H54 (cell line): ENCODE measurements around the gene EFCAB9.
A peak's percentile ranks its signal among the peaks of the same experiment; 100 is the strongest.
"Not testable (repeated sequence)": the region's sequence is repeated elsewhere in the genome, so short reads cannot be mapped to it uniquely, and the experiment has no call there.

ENCODE experiments used
- DNase-seq: peaks from one replicate; pipeline ENCODE4 v3.0.0; 2011; ENCODE audit warnings: low spot score, mixed read lengths; ENCODE audit not compliant: insufficient read length
- FAIRE-seq: peaks from 3 replicates; lab custom pipeline; 2011; peaks lifted over from hg19 to GRCh38; lab: Jason Lieb, UNC
- POLR2A ChIP-seq: IDR thresholded peaks from 2 replicates; pipeline ENCODE4 v1.6.1; 2011; ENCODE audit warnings: low read depth, mild to moderate bottlenecking, low read length

EFCAB9 gene

GRCh38 chr5:172188033-172188892 lies 5.7 kb upstream of the EFCAB9 start, which contains the start of gene STK10:
Gene STK10 (minus strand): TSS chr5:172188224. CDS start chr5:172188042, 182 bp downstream.
- FAIRE-seq (no peak), DNase-seq (peak; percentile 94)
- peak; percentile 80 for TF ChIP-seq POLR2A

- FAIRE-seq (no peak), DNase-seq (no peak)
- TF ChIP-seq POLR2A: no peak
Measured at GRCh38 chr5:172188893-172189692, 4.9 kb upstream of the EFCAB9 start.

GRCh38 chr5:172189693-172190296 lies 4.2 kb upstream of the EFCAB9 start:
- DNase-seq (no peak), FAIRE-seq (no peak)
- TF ChIP-seq POLR2A: no peak

- DNase-seq (no peak), FAIRE-seq (no peak)
- TF ChIP-seq POLR2A: no peak
Measured at GRCh38 chr5:172194985-172195774, 1.2 kb downstream of the EFCAB9 start.

- FAIRE-seq, DNase-seq: not testable (repeated sequence)
Measured at GRCh38 chr5:172197775-172198174, 3.8 kb downstream of the EFCAB9 start.

GRCh38 chr5:172199446-172199845 lies 5.5 kb downstream of the EFCAB9 start:
- no peak for TF ChIP-seq POLR2A
- DNase-seq (no peak), FAIRE-seq (no peak)

- TF ChIP-seq POLR2A: no peak
- FAIRE-seq (no peak), DNase-seq (no peak)
Measured at GRCh38 chr5:172200476-172200875, 6.5 kb downstream of the EFCAB9 start.

- FAIRE-seq, DNase-seq: not testable (repeated sequence)
Measured at GRCh38 chr5:172205984-172206383, 12.0 kb downstream of the EFCAB9 start.

- TF ChIP-seq POLR2A: no peak
- DNase-seq: no peak
- FAIRE-seq: no peak
Measured at GRCh38 chr5:172207511-172207910, 13.5 kb downstream of the EFCAB9 start.

- DNase-seq (no peak), FAIRE-seq (no peak)
- TF ChIP-seq POLR2A: no peak
Measured at GRCh38 chr5:172209714-172210113, 15.7 kb downstream of the EFCAB9 start.

- no peak for TF ChIP-seq POLR2A
- FAIRE-seq: no peak
Measured at GRCh38 chr5:172211676-172212075, 17.7 kb downstream of the EFCAB9 start.

GRCh38 chr5:172213126-172213525 lies 19.2 kb downstream of the EFCAB9 start:
- DNase-seq (no peak), FAIRE-seq (no peak)
- TF ChIP-seq POLR2A: no peak

More at GRCh38 chr5:172211676-172212075, 17.7 kb downstream of the EFCAB9 start:
- DNase-seq: no peak

- TF ChIP-seq POLR2A: no peak
- DNase-seq (no peak), FAIRE-seq (no peak)
Measured at GRCh38 chr5:172216345-172216744, 22.4 kb downstream of the EFCAB9 start.

GRCh38 chr5:172219296-172219695 lies 25.3 kb downstream of the EFCAB9 start:
- FAIRE-seq: no peak
- no peak for DNase-seq
- no peak for TF ChIP-seq POLR2A
